WTC11 (cell line): ENCODE data around the gene ZMYND8. TPM values are rescaled to one million over a fixed set of nuclear protein-coding genes. Genes with fewer than 3 reads are reported as not detected.

Source experiments
- ATAC-seq: fragments of 200-7000 bp; cut with Tn5 transposase; 2 replicates; pipeline ENCODE4 v1.10.0; 2021; ENCODE audit warnings: mild to moderate bottlenecking, moderate library complexity
- CTCF ChIA-PET: fragments of 300-600 bp; sonication (Branson Sonifier 250); formaldehyde crosslinking; loops from one replicate; lab custom pipeline; 2021; ENCODE audit warnings: antibody characterized with exemption; lab: Charles Lee
- POLR2A ChIA-PET: fragments of 350-600 bp; sonication (Branson Sonifier 250); formaldehyde crosslinking; loops from one replicate; lab custom pipeline; 2021; ENCODE audit warnings: antibody characterized with exemption; lab: Charles Lee
- DNase-seq: peaks from one replicate; pipeline ENCODE4 v3.0.0; 2021; ENCODE audit warnings: low spot score
- H3K27ac Mint-ChIP-seq: 2 replicates; pipeline ENCODE4 v1.8.0; 2021; ENCODE audit warnings: mixed read lengths
- H3K27me3 Mint-ChIP-seq: 2 replicates; pipeline ENCODE4 v1.8.0; 2021; ENCODE audit warnings: low read depth, mild to moderate bottlenecking, moderate library complexity, mixed read lengths
- H3K36me3 Mint-ChIP-seq: 2 replicates; pipeline ENCODE4 v1.8.0; 2021; ENCODE audit warnings: mixed read lengths
- H3K4me1 Mint-ChIP-seq: 2 replicates; pipeline ENCODE4 v1.8.0; 2022; ENCODE audit warnings: mixed read lengths
- H3K4me3 Mint-ChIP-seq: 2 replicates; pipeline ENCODE4 v1.8.0; 2021; ENCODE audit warnings: mild to moderate bottlenecking, moderate library complexity, mixed read lengths
- H3K9me3 Mint-ChIP-seq: 2 replicates; pipeline ENCODE4 v1.8.0; 2021; ENCODE audit warnings: mixed read lengths
- ATF1 ChIP-seq: sonication (generic); formaldehyde crosslinking; IDR thresholded peaks from 2 replicates; pipeline ENCODE4 v1.8.1; 2023; ENCODE audit warnings: mild to moderate bottlenecking, moderate library complexity, missing genetic modification reagents
- CDX4 ChIP-seq: fragments of 250-450 bp; sonication (Bioruptor Pico); IDR thresholded peaks from 2 replicates; pipeline ENCODE4 v1.9.0; 2021; ENCODE audit warnings: moderate library complexity, mild to moderate bottlenecking, inconsistent platforms, borderline replicate concordance
- ERG ChIP-seq: fragments of 250-450 bp; sonication (Bioruptor Pico); IDR thresholded peaks from 2 replicates; pipeline ENCODE4 v1.8.0; 2021; ENCODE audit warnings: mild to moderate bottlenecking
- ESRRA ChIP-seq: sonication (generic); formaldehyde crosslinking; IDR thresholded peaks from 2 replicates; pipeline ENCODE4 v1.8.1; 2022; ENCODE audit warnings: mild to moderate bottlenecking, missing genetic modification reagents, borderline replicate concordance
- FOXJ3 ChIP-seq: sonication (generic); formaldehyde crosslinking; IDR thresholded peaks from 2 replicates; pipeline ENCODE4 v1.9.0; 2021; ENCODE audit warnings: missing genetic modification reagents, mild to moderate bottlenecking, borderline replicate concordance
- FOXP4 ChIP-seq: sonication (generic); formaldehyde crosslinking; IDR thresholded peaks from 2 replicates; pipeline ENCODE4 v1.8.0; 2022; ENCODE audit warnings: mild to moderate bottlenecking, missing genetic modification reagents
- GRHL2 ChIP-seq: fragments of 250-450 bp; sonication (Bioruptor Pico); IDR thresholded peaks from 2 replicates; pipeline ENCODE4 v1.8.0; 2022; ENCODE audit warnings: mild to moderate bottlenecking, moderate library complexity; ENCODE audit not compliant: insufficient replicate concordance, severe bottlenecking
- GTF2I ChIP-seq: fragments of 250-450 bp; sonication (Bioruptor Pico); conservative IDR thresholded peaks from 2 replicates; pipeline ENCODE4 v1.4.0; 2021; ENCODE audit warnings: mild to moderate bottlenecking
- JAZF1 ChIP-seq: fragments of 250-450 bp; sonication (Bioruptor Pico); IDR thresholded peaks from 2 replicates; pipeline ENCODE4 v1.9.0; 2021; ENCODE audit warnings: moderate library complexity, mild to moderate bottlenecking, inconsistent platforms
- KAT7 ChIP-seq: sonication (generic); formaldehyde crosslinking; IDR thresholded peaks from 2 replicates; pipeline ENCODE4 v1.8.1; 2023; ENCODE audit warnings: missing genetic modification reagents, mild to moderate bottlenecking, borderline replicate concordance
- MAX ChIP-seq: sonication (generic); formaldehyde crosslinking; IDR thresholded peaks from 2 replicates; pipeline ENCODE4 v1.8.0; 2022; ENCODE audit warnings: mild to moderate bottlenecking, missing genetic modification reagents
- PREB ChIP-seq: sonication (generic); formaldehyde crosslinking; IDR thresholded peaks from 2 replicates; pipeline ENCODE4 v1.8.1; 2022; ENCODE audit warnings: mild to moderate bottlenecking, missing genetic modification reagents, moderate library complexity, borderline replicate concordance
- RELA ChIP-seq: sonication (generic); formaldehyde crosslinking; IDR thresholded peaks from 2 replicates; pipeline ENCODE4 v1.8.1; 2022; ENCODE audit warnings: missing genetic modification reagents, mild to moderate bottlenecking, borderline replicate concordance
- SP1 ChIP-seq: sonication (generic); formaldehyde crosslinking; conservative IDR thresholded peaks from 2 replicates; pipeline ENCODE4 v1.8.1; 2022; ENCODE audit warnings: missing genetic modification reagents
- ZMAT4 ChIP-seq: fragments of 250-450 bp; sonication (Bioruptor Pico); IDR thresholded peaks from 2 replicates; pipeline ENCODE4 v1.9.0; 2021; ENCODE audit warnings: mild to moderate bottlenecking
- ZNF416 ChIP-seq: fragments of 250-450 bp; sonication (Bioruptor Pico); IDR thresholded peaks from 2 replicates; pipeline ENCODE4 v1.9.0; 2021; ENCODE audit warnings: mild to moderate bottlenecking, inconsistent platforms
- ZSCAN18 ChIP-seq: fragments of 250-450 bp; sonication (Bioruptor Pico); IDR thresholded peaks from 2 replicates; pipeline ENCODE4 v2.1.2; 2022; ENCODE audit warnings: mild to moderate bottlenecking, moderate library complexity
- total RNA-seq: library from RNA; stranded (reverse); gene quantifications from 3 replicates; pipeline ENCODE4 v1.2.3, GENCODE V29; 2021

ZMYND8 gene
- total RNA-seq, 1 experiment from 2014 or later: 114 TPM

- H3K27ac Mint-ChIP-seq: peak overlapping the region; percentile 99
- H3K36me3 Mint-ChIP-seq: no peaks in the 10 kb centered on the region; the same call in 1 of the 2 replicates
- POLR2A ChIA-PET: interaction anchor here (0.7 to 10.3 kb wide), 3 partner anchors 16 to 41 kb away, joined by 3 to 140 read pairs (median 4); no protein-coding TSS in a partner anchor
- DNase-seq (no peak), ATAC-seq (no peak)
- H3K9me3 Mint-ChIP-seq: no peaks in the 10 kb centered on the region
- CTCF ChIA-PET: interaction anchor here (1.3 to 4.2 kb wide), 3 partner anchors 8 to 80 kb away, joined by 6 to 41 read pairs (median 11); no protein-coding TSS in a partner anchor
- no peaks in the 10 kb centered on the region for H3K27me3 Mint-ChIP-seq
- TF ChIP-seq ZNF416 (CRISPR knock-in tag) (no peak), JAZF1 (CRISPR knock-in tag) (no peak), GRHL2 (CRISPR knock-in tag) (no peak), ESRRA (CRISPR knock-in tag) (no peak), ERG (CRISPR knock-in tag) (no peak), FOXJ3 (no peak), GTF2I (CRISPR knock-in tag) (no peak), CDX4 (CRISPR knock-in tag) (no peak), RELA (CRISPR knock-in tag) (no peak), KAT7 (CRISPR knock-in tag) (no peak), SP1 (CRISPR knock-in tag) (no peak), ATF1 (no peak), MAX (CRISPR knock-in tag) (no peak), PREB (CRISPR knock-in tag) (no peak), FOXP4 (no peak), ZMAT4 (CRISPR knock-in tag) (no peak), ZSCAN18 (no peak)
- no peaks in the 10 kb centered on the region; the same call in 1 of the 2 replicates for H3K4me1 Mint-ChIP-seq
- peak overlapping the region; percentile 56 for H3K4me3 Mint-ChIP-seq
These were observed 3.2 kb downstream of the ZMYND8 start for GRCh38 chr20:47353239-47353691.
